ENCODE results near the gene SCOC. TPM values are rescaled to one million over a fixed set of nuclear protein-coding genes. Genes with fewer than 3 reads are reported as not detected.

The SCOC gene
- total and polyA plus RNA-seq, 10 of the 15 experiments (the other 5 are each of a cell fraction or from before 2014, with no cell fraction given) = 28.2 to 154 (median 54.0) TPM

GRCh38 chr4:140373328-140374129 lies at the start of gene SCOC (continued):
- TF ChIP-seq ZBTB11 (CRISPR knock-in tag; IDR thresholded peaks at IDR 0.05) (no peak), SKIL (IDR thresholded peaks at IDR 0.05; ENCODE audit: low read depth, poor library complexity, severe bottlenecking) (no peak), IKZF2 (IDR thresholded peaks at IDR 0.05) (peak in 1 of 2 experiments; percentile 5; a peak in 2 of 4 replicates), JUND (IDR thresholded peaks at IDR 0.05; ENCODE audit: low read depth, low read length) (no peak), REST (IDR thresholded peaks at IDR 0.05; ENCODE audit: low read depth, low read length) (no peak), SP1 (IDR thresholded peaks at IDR 0.05; ENCODE audit: low read depth, low read length) (peak; percentile 84)

Measured in GM12878 (cell line).